Measurements from ENCODE around the gene DPH5.
"Not testable (repeated sequence)": the region's sequence is repeated elsewhere in the genome, so short reads cannot be mapped to it uniquely, and the experiment has no call there.

DPH5 gene, protein sequence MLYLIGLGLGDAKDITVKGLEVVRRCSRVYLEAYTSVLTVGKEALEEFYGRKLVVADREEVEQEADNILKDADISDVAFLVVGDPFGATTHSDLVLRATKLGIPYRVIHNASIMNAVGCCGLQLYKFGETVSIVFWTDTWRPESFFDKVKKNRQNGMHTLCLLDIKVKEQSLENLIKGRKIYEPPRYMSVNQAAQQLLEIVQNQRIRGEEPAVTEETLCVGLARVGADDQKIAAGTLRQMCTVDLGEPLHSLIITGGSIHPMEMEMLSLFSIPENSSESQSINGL

DNA sequence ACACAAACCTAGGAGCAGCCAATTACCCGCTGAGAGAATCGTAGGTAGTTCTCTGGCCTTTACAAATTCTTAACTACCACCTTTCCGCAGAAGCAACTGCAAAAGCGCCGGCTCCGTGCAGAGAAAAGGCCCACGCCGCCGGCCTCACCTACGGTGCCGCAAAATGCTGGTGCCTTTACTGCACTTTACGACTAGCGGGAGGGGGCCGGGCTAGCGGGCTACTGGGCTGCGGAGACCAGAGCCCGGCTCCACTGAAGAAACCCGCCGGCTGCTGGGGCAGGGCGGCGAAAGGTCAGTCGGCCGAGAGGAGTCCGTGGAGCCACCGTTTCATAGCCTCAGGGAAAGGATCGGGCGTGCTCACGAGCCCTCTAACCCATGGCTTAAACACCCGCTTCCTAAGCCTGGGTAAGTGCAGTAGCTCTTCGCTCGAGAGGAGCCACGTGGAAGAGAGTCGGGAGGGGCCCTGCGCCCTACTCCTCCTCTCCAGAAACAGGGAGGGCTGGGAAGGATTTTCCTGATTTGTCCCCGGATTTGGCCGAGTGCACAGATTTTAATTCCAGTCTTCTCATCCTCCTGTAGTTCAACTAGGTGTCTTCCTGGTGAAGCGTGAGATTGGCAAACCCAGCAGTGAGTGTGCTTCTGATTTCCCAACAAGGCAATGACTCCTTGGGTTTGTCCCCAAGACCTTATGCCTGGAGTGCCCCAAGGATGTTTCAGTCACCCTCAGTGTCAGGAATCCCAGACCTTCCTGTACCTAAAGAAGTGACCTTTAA is at the start of gene DPH5:
TSS of gene DPH5 (minus strand) at position 128 of the 773 bp plus-strand sequence. CDS start 341 bp downstream, outside the sequence.
- DNase-seq (ENCODE audit: low spot score) (peak; percentile 91), ATAC-seq (ENCODE audit: low read depth) (peak; percentile 91)
- Histone ChIP-seq H3K27me3 (ENCODE audit: insufficient read depth, poor library complexity, severe bottlenecking) (no peaks in the 10 kb centered on the region), H3K9me3 (ENCODE audit: severe bottlenecking) (no peaks in the 10 kb centered on the region), H3K4me3 (ENCODE audit: severe bottlenecking) (peak within 1 kb of the TSS; percentile 88), H3K27ac (ENCODE audit: poor library complexity, severe bottlenecking) (peak within 1 kb of the TSS; percentile 47), H3K4me1 (ENCODE audit: insufficient read depth, poor library complexity, severe bottlenecking) (peaks cover 21% of the 10 kb centered on the region), H3K36me3 (ENCODE audit: low read depth) (peaks cover 49% of the 10 kb centered on the region)
- TF ChIP-seq, protein P1, sequence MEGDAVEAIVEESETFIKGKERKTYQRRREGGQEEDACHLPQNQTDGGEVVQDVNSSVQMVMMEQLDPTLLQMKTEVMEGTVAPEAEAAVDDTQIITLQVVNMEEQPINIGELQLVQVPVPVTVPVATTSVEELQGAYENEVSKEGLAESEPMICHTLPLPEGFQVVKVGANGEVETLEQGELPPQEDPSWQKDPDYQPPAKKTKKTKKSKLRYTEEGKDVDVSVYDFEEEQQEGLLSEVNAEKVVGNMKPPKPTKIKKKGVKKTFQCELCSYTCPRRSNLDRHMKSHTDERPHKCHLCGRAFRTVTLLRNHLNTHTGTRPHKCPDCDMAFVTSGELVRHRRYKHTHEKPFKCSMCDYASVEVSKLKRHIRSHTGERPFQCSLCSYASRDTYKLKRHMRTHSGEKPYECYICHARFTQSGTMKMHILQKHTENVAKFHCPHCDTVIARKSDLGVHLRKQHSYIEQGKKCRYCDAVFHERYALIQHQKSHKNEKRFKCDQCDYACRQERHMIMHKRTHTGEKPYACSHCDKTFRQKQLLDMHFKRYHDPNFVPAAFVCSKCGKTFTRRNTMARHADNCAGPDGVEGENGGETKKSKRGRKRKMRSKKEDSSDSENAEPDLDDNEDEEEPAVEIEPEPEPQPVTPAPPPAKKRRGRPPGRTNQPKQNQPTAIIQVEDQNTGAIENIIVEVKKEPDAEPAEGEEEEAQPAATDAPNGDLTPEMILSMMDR (IDR thresholded peaks at IDR 0.05; ENCODE audit: poor library complexity, severe bottlenecking) = no peak

DNA sequence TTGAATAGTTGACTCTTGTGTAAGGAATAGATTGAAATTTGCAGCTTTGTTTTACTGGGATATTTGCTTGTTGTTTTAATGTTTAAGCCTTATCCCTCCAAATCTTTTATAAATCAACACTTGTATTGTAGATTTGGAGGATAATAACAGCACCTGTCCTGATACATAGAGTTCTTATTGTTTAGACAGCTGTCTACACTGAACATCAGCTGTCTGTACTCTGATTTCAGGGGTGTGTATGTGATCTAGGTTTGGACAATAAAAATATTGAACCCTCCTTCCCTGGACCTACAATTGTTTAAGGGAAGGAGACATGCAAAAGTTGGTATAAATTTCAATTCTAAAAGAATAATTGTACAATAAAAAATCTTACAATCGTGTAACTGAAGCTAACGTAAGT is 48.3 kb upstream of the DPH5 start:
- Histone ChIP-seq H3K36me3 (ENCODE audit: low read depth) (no peaks in the 10 kb centered on the region), H3K27me3 (ENCODE audit: insufficient read depth, poor library complexity, severe bottlenecking) (no peaks in the 10 kb centered on the region), H3K27ac (ENCODE audit: poor library complexity, severe bottlenecking) (no peak overlapping the region), H3K9me3 (ENCODE audit: severe bottlenecking) (no peaks in the 10 kb centered on the region), H3K4me1 (ENCODE audit: insufficient read depth, poor library complexity, severe bottlenecking) (peaks cover 8% of the 10 kb centered on the region), H3K4me3 (ENCODE audit: severe bottlenecking) (no peak overlapping the region)
- ATAC-seq (ENCODE audit: low read depth) = no peak
- TF ChIP-seq, protein P1 (IDR thresholded peaks at IDR 0.05; ENCODE audit: poor library complexity, severe bottlenecking) = no peak
- DNase-seq (ENCODE audit: low spot score) = no peak

DNA sequence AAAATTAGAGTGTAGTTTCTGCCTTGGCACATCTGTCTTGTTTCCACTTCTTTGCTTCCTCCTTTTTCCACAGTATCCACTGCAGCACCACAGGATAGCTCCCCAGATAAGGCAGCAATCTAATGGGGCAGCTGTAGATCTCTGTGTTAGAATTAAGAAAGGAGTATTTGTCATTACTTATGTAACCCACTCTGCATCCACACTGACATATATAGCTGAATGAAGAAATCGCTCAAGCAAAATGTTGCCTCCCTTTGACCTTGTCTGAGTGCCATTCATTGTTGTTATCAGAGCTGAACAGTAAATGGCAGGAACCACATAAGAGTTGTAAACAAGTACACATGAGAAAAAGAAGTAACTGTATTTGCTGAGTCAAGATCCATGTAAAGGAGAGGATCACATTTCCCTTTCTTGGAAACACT is 45.9 kb upstream of the DPH5 start:
- TF ChIP-seq, protein P1 (IDR thresholded peaks at IDR 0.05; ENCODE audit: poor library complexity, severe bottlenecking) = no peak
- DNase-seq (ENCODE audit: low spot score) (no peak), ATAC-seq (ENCODE audit: low read depth) (no peak)
- H3K4me3 ChIP-seq (ENCODE audit: severe bottlenecking) = no peak overlapping the region
- H3K27me3 ChIP-seq (ENCODE audit: insufficient read depth, poor library complexity, severe bottlenecking) = no peaks in the 10 kb centered on the region
- H3K4me1 ChIP-seq (ENCODE audit: insufficient read depth, poor library complexity, severe bottlenecking) = peaks cover 8% of the 10 kb centered on the region
- H3K27ac ChIP-seq (ENCODE audit: poor library complexity, severe bottlenecking) = no peak overlapping the region
- H3K9me3 ChIP-seq (ENCODE audit: severe bottlenecking) = no peaks in the 10 kb centered on the region
- H3K36me3 ChIP-seq (ENCODE audit: low read depth) = no peaks in the 10 kb centered on the region

DNA sequence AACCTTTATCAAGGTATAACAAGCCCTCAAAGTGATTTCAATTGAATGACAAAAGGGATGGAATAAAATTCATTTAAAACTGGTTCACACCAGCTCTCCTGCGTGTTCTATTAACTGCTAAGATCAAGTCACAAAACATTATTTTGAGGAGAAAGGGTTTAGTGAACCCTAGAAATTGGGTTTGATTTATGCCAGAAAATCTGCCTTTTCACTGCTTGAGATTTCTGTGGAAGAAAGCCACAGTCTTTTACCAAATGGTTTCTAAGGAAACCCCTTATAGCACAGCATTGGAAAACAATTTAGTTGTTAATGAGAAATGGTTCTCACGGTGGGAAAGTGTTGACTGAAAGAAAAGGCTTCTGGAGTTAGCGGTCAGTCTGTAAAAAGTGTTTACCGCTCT is 43.6 kb upstream of the DPH5 start:
- TF ChIP-seq, protein P1 (IDR thresholded peaks at IDR 0.05; ENCODE audit: poor library complexity, severe bottlenecking) = no peak
- ATAC-seq (ENCODE audit: low read depth) = no peak
- no peak for DNase-seq (ENCODE audit: low spot score)
- Histone ChIP-seq H3K27me3 (ENCODE audit: insufficient read depth, poor library complexity, severe bottlenecking) (no peaks in the 10 kb centered on the region), H3K4me1 (ENCODE audit: insufficient read depth, poor library complexity, severe bottlenecking) (no peaks in the 10 kb centered on the region), H3K9me3 (ENCODE audit: severe bottlenecking) (no peaks in the 10 kb centered on the region), H3K36me3 (ENCODE audit: low read depth) (no peaks in the 10 kb centered on the region), H3K4me3 (ENCODE audit: severe bottlenecking) (no peak overlapping the region), H3K27ac (ENCODE audit: poor library complexity, severe bottlenecking) (no peak overlapping the region)

DNA sequence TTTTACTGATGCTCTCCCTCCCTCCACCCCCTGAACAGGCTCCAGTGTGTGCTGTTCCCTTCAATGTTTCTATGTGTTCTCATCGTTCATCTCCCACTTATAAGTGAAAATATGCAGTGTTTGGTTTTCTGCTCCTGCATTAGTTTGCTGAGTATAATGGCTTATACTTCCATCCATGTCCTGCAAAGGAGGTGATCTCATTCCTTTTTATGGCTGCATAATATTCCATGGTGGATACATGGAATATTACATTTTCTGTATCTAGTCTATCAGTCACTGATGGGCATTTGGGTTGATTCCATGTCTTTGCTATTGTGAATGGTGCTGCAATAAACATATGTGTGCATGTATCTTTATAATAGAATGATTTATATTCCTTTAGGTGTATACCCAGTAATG is 41.4 kb upstream of the DPH5 start:
- not testable (repeated sequence) for H3K27ac ChIP-seq (ENCODE audit: poor library complexity, severe bottlenecking); H3K4me3 ChIP-seq (ENCODE audit: severe bottlenecking); DNase-seq (ENCODE audit: low spot score); H3K36me3 ChIP-seq (ENCODE audit: low read depth); H3K9me3 ChIP-seq (ENCODE audit: severe bottlenecking); H3K27me3 ChIP-seq (ENCODE audit: insufficient read depth, poor library complexity, severe bottlenecking); H3K4me1 ChIP-seq (ENCODE audit: insufficient read depth, poor library complexity, severe bottlenecking); ATAC-seq (ENCODE audit: low read depth)

All from RWPE2 (cell line).